ENCODE data around the gene SORBS1. TPM values are rescaled to one million over a fixed set of nuclear protein-coding genes. Genes with fewer than 3 reads are reported as not detected.

SORBS1 gene
- total RNA-seq, 1 experiment from 2014 or later, result 0.56 TPM

DNA sequence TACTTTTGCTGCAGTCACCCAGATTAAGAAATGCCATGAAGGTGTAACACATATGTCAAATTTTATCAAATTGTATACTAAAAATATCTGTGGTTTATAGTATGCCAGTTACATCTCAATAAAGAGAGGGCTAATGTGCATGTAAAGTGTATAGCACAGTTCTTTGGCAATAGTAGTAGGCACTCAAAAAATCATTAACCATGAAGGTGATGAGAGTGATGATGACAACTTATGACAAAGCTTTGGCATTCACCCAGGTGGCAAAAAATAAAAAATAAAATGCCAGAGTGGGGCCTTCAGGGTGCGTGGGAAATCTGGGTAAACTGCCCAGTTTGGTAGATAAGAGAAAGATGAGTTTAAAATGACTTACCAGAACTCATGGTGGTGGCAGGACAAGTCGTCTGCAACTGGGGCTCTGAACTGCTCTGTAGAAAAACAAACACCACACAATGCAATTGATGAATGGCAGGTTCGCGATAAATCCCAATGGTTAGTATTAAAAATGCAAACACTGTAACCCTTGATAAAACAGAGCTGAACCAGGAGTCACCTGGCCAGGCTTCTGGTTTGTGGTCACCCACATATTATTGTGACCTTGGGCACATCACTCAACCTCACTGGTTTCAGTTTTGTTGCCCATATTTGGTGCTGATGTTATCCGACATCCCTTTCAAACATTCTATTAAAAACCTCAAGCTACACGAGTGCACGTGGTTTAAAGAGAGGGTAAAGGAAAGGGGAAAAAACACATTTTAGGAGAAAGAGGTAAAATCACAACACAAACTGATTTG lies 120.2 kb downstream of the SORBS1 start:
- H3K9me3 ChIP-seq (ENCODE audit: low read depth, low read length, poor library complexity, severe bottlenecking), result no peaks in the 10 kb centered on the region
- intact Hi-C loops (cut with micrococcal nuclease; ENCODE audit: unreplicated experiment), result no loop called here
- H3K27me3 ChIP-seq (replicated peaks; ENCODE audit: insufficient read depth, low read depth, low read length, poor library complexity), result peaks cover 11% of the 10 kb centered on the region
- BruUV-seq (replicated peaks), result no TSS peak
- no peak overlapping the region for H3K4me3 ChIP-seq (ENCODE audit: low read depth, low read length, poor library complexity, severe bottlenecking)
- ChIA-PET POLR2A (ENCODE audit: low non-redundant PET) (no interaction called here), CTCF (no interaction called here)
- H3K27ac ChIP-seq (ENCODE audit: low read depth, low read length, poor library complexity, severe bottlenecking), result no peak overlapping the region
- H3K36me3 ChIP-seq (ENCODE audit: insufficient read depth, low read length, poor library complexity, severe bottlenecking), result no peaks in the 10 kb centered on the region
- DNase-seq (ENCODE audit: low spot score), result no peak
- H3K4me1 ChIP-seq (ENCODE audit: insufficient read depth, low read length, poor library complexity, severe bottlenecking), result no peaks in the 10 kb centered on the region
- TF ChIP-seq, protein P1, sequence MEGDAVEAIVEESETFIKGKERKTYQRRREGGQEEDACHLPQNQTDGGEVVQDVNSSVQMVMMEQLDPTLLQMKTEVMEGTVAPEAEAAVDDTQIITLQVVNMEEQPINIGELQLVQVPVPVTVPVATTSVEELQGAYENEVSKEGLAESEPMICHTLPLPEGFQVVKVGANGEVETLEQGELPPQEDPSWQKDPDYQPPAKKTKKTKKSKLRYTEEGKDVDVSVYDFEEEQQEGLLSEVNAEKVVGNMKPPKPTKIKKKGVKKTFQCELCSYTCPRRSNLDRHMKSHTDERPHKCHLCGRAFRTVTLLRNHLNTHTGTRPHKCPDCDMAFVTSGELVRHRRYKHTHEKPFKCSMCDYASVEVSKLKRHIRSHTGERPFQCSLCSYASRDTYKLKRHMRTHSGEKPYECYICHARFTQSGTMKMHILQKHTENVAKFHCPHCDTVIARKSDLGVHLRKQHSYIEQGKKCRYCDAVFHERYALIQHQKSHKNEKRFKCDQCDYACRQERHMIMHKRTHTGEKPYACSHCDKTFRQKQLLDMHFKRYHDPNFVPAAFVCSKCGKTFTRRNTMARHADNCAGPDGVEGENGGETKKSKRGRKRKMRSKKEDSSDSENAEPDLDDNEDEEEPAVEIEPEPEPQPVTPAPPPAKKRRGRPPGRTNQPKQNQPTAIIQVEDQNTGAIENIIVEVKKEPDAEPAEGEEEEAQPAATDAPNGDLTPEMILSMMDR (conservative IDR thresholded peaks at IDR 0.05; ENCODE audit: low read depth, low read length), result no peak
- no peak for TF ChIP-seq EZH2 (IDR thresholded peaks at IDR 0.05; ENCODE audit: borderline replicate concordance, low read depth, low read length, poor library complexity, severe bottlenecking)

DNA sequence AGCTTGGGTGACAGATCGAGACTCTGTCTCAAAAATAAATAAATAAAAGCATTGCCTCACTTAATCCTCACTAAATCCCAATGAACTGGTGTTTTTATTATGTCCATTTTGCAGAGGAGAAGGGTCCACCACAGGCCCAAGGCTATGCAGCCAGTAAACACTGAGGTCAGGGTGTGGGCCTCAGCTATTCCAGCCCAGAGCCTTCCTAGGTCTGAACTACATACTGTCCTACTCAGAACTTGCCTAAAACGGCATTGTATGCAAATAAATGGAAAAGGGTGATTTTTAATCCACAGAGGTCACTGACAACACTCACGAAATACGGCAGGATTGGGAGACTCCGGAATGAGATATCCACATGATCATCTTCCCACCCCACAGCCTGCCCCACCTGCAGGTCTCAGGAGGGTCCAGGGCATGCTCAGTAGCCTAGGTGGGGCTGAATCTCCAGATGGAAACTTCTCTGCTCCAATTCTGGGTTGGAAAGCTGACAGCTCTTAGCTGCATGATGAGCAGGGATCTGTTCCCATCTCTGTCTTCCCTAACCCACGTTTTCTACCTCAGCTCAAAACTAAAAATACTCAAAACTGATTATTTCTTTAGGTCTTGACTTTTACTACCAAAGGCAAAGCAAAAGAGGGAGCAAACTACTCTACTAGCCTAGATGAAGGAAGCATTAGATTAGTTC lies 121.0 kb downstream of the SORBS1 start:
- H3K36me3 ChIP-seq (ENCODE audit: insufficient read depth, low read length, poor library complexity, severe bottlenecking), result no peaks in the 10 kb centered on the region
- H3K27me3 ChIP-seq (replicated peaks; ENCODE audit: insufficient read depth, low read depth, low read length, poor library complexity), result peaks cover 11% of the 10 kb centered on the region
- intact Hi-C loops (cut with micrococcal nuclease; ENCODE audit: unreplicated experiment), result no loop called here
- H3K4me1 ChIP-seq (ENCODE audit: insufficient read depth, low read length, poor library complexity, severe bottlenecking), result no peaks in the 10 kb centered on the region
- no TSS peak for BruUV-seq (replicated peaks)
- TF ChIP-seq, protein P1 (conservative IDR thresholded peaks at IDR 0.05; ENCODE audit: low read depth, low read length), result no peak
- TF ChIP-seq EZH2 (IDR thresholded peaks at IDR 0.05; ENCODE audit: borderline replicate concordance, low read depth, low read length, poor library complexity, severe bottlenecking), result no peak
- no peak overlapping the region for H3K27ac ChIP-seq (ENCODE audit: low read depth, low read length, poor library complexity, severe bottlenecking)
- POLR2A ChIA-PET (ENCODE audit: low non-redundant PET), result no interaction called here
- no peak for DNase-seq (ENCODE audit: low spot score)
- CTCF ChIA-PET, result no interaction called here
- no peak overlapping the region for H3K4me3 ChIP-seq (ENCODE audit: low read depth, low read length, poor library complexity, severe bottlenecking)
- H3K9me3 ChIP-seq (ENCODE audit: low read depth, low read length, poor library complexity, severe bottlenecking), result no peaks in the 10 kb centered on the region

DNA sequence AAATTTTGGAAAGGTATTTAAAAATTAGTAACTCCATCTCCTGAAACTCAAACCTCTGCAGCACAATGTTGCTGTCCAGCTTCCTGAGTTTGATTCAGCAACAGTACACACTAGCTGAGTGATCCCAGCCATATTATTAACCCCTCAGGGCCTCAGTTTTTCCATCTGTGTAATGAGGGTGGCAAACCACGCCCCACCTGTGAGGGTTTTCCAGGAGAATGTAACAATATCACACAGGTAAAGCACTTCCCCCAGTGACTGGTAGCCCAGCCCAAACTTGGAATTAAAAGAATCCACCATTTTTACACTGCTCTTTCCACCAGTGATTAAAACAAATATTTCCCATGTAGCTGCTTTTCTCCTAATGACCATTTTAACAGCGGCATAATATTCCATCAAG lies 122.4 kb downstream of the SORBS1 start:
- POLR2A ChIA-PET (ENCODE audit: low non-redundant PET), result no interaction called here
- intact Hi-C loops (cut with micrococcal nuclease; ENCODE audit: unreplicated experiment), result no loop called here

More for the DNA sequence above, 122.4 kb downstream of the SORBS1 start:
- TF ChIP-seq, protein P1 (conservative IDR thresholded peaks at IDR 0.05; ENCODE audit: low read depth, low read length), result no peak
- no peak for TF ChIP-seq EZH2 (IDR thresholded peaks at IDR 0.05; ENCODE audit: borderline replicate concordance, low read depth, low read length, poor library complexity, severe bottlenecking)
- Histone ChIP-seq H3K27ac (ENCODE audit: low read depth, low read length, poor library complexity, severe bottlenecking) (no peak overlapping the region), H3K4me3 (ENCODE audit: low read depth, low read length, poor library complexity, severe bottlenecking) (no peak overlapping the region), H3K9me3 (ENCODE audit: low read depth, low read length, poor library complexity, severe bottlenecking) (no peaks in the 10 kb centered on the region), H3K27me3 (replicated peaks; ENCODE audit: insufficient read depth, low read depth, low read length, poor library complexity) (peaks cover 11% of the 10 kb centered on the region), H3K36me3 (ENCODE audit: insufficient read depth, low read length, poor library complexity, severe bottlenecking) (no peaks in the 10 kb centered on the region), H3K4me1 (ENCODE audit: insufficient read depth, low read length, poor library complexity, severe bottlenecking) (no peaks in the 10 kb centered on the region)
- CTCF ChIA-PET, result interaction anchor here (0.7 kb wide), 1 partner anchor 162 kb away, joined by 3 read pairs; no protein-coding TSS in a partner anchor
- no TSS peak for BruUV-seq (replicated peaks)
- DNase-seq (ENCODE audit: low spot score), result no peak

All from A673 (cell line).